IMR-90 (cell line): Measurements from ENCODE around the gene CTTN. TPM values are rescaled to one million over a fixed set of nuclear protein-coding genes. Genes with fewer than 3 reads are reported as not detected.

Source experiments
- ATAC-seq: fragments of 200-7000 bp; cut with Tn5 transposase; 2 replicates; pipeline ENCODE4 v1.9.1; 2020; ENCODE audit warnings: low read depth, mild to moderate bottlenecking, moderate library complexity
- BruUV-seq: library from RNA; stranded (reverse); fragments of 400-500 nt; replicated peaks from 2 replicates; lab custom pipeline; 2021; lab: Mats Ljungman, UMichigan
- CTCF ChIA-PET: fragments of 300-600 bp; formaldehyde crosslinking; extraction: SDS; loops from one replicate; lab custom pipeline; 2021; ENCODE audit warnings: antibody characterized with exemption; lab: Yijun Ruan, JAX
- POLR2A ChIA-PET: fragments of 300-600 bp; sonication (Branson Sonifier 250); formaldehyde crosslinking; loops from one replicate; lab custom pipeline; 2022; ENCODE audit warnings: antibody characterized with exemption; ENCODE audit not compliant: unreplicated experiment; lab: Charles Lee
- DNase-seq: peaks from one replicate; pipeline ENCODE4 v3.0.0; 2013
- H2AFZ ChIP-seq: replicated peaks from 2 replicates; pipeline ENCODE3; 2013; ENCODE audit warnings: low read length, mild to moderate bottlenecking; ENCODE audit not compliant: poor library complexity
- H2AK5ac ChIP-seq: 2 replicates; pipeline ENCODE4 v1.6.1; 2013; ENCODE audit warnings: low read depth, low read length, inconsistent platforms
- H2AK9ac ChIP-seq: replicated peaks from 2 replicates; pipeline ENCODE3; 2013; ENCODE audit warnings: mild to moderate bottlenecking, low read depth, low read length, moderate library complexity; ENCODE audit not compliant: poor library complexity
- H2BK120ac ChIP-seq: 2 replicates; pipeline ENCODE4 v1.6.1; 2013; ENCODE audit warnings: low read depth, low read length, inconsistent platforms
- H2BK15ac ChIP-seq: 3 replicates; pipeline ENCODE4 v1.6.1; 2013; ENCODE audit warnings: low read depth, low read length, inconsistent platforms
- H2BK20ac ChIP-seq: 2 replicates; pipeline ENCODE4 v1.6.1; 2013; ENCODE audit warnings: low read depth, mild to moderate bottlenecking, inconsistent platforms, low read length, moderate library complexity
- H2BK5ac ChIP-seq: 2 replicates; pipeline ENCODE4 v1.6.1; 2013; ENCODE audit warnings: mild to moderate bottlenecking, low read depth, low read length, inconsistent platforms; ENCODE audit not compliant: poor library complexity, severe bottlenecking
- H3K14ac ChIP-seq: replicated peaks from 2 replicates; pipeline ENCODE4 v1.6.1; 2013; ENCODE audit warnings: low read depth, low read length, inconsistent platforms
- H3K18ac ChIP-seq: 2 replicates; pipeline ENCODE4 v1.6.1; 2013; ENCODE audit warnings: low read depth, low read length, control low read depth
- H3K23ac ChIP-seq: 2 replicates; pipeline ENCODE4 v1.6.1; 2013; ENCODE audit warnings: low read depth, low read length, inconsistent platforms
- H3K27ac ChIP-seq: 2 replicates; pipeline ENCODE4 v1.5.1; 2013; ENCODE audit warnings: mild to moderate bottlenecking, control low read depth, low read length; ENCODE audit not compliant: insufficient read depth
- H3K27me3 ChIP-seq: 2 replicates; pipeline ENCODE4 v1.6.1; 2013; ENCODE audit warnings: low read length; ENCODE audit not compliant: control insufficient read depth, insufficient read depth
- H3K36me3 ChIP-seq: 2 replicates; pipeline ENCODE4 v1.6.1; 2013; ENCODE audit warnings: low read length, mixed read lengths; ENCODE audit not compliant: control insufficient read depth, insufficient read depth
- H3K4ac ChIP-seq: 2 replicates; pipeline ENCODE4 v1.6.1; 2013; ENCODE audit warnings: low read depth, low read length, inconsistent platforms
- H3K4me1 ChIP-seq: 2 replicates; pipeline ENCODE4 v1.6.1; 2013; ENCODE audit warnings: low read length, mixed read lengths; ENCODE audit not compliant: control insufficient read depth, insufficient read depth
- H3K4me2 ChIP-seq: 2 replicates; pipeline ENCODE4 v1.6.1; 2013; ENCODE audit warnings: low read depth, mild to moderate bottlenecking, control low read depth, low read length, moderate library complexity
- H3K4me3 ChIP-seq: 2 replicates; pipeline ENCODE4 v1.5.1; 2013; ENCODE audit warnings: low read depth, mild to moderate bottlenecking, control low read depth, low read length, moderate library complexity; ENCODE audit not compliant: insufficient read depth
- H3K56ac ChIP-seq: 2 replicates; pipeline ENCODE4 v1.6.1; 2013; ENCODE audit warnings: low read length, inconsistent platforms; ENCODE audit not compliant: insufficient read depth; ENCODE audit errors: extremely low read depth
- H3K79me1 ChIP-seq, 2 experiments: 2 replicates each; pipeline ENCODE4 v1.6.1; 2013; ENCODE audit warnings: low read length in 2 of 2, inconsistent platforms in 1 of 2, low read depth in 1 of 2
- H3K9ac ChIP-seq: 2 replicates; pipeline ENCODE4 v1.6.1; 2013; ENCODE audit warnings: low read depth, low read length, control low read depth
- H3K9me1 ChIP-seq: 2 replicates; pipeline ENCODE4 v1.6.1; 2013; ENCODE audit warnings: low read length, inconsistent platforms; ENCODE audit not compliant: insufficient read depth
- H3K9me3 ChIP-seq: 2 replicates; pipeline ENCODE4 v1.6.1; 2013; ENCODE audit warnings: low read length; ENCODE audit not compliant: control insufficient read depth, insufficient read depth
- H4K20me1 ChIP-seq: 2 replicates; pipeline ENCODE4 v1.6.1; 2013; ENCODE audit warnings: low read length, inconsistent platforms; ENCODE audit not compliant: insufficient read depth
- H4K5ac ChIP-seq: 2 replicates; pipeline ENCODE4 v1.6.1; 2013; ENCODE audit warnings: mild to moderate bottlenecking, low read depth, low read length, control low read depth
- H4K8ac ChIP-seq, 2 experiments: 2 replicates each; pipeline ENCODE4 v1.6.1; 2013; ENCODE audit warnings: low read depth in 2 of 2, low read length in 2 of 2, control low read depth in 1 of 2, inconsistent platforms in 1 of 2
- H4K91ac ChIP-seq: 2 replicates; pipeline ENCODE4 v1.6.1; 2013; ENCODE audit warnings: low read depth, low read length, inconsistent platforms; ENCODE audit not compliant: insufficient read depth
- BHLHE40 ChIP-seq: fragments of 150-350 bp; IDR thresholded peaks from 2 replicates; pipeline ENCODE4 v1.6.1; 2016; ENCODE audit warnings: mild to moderate bottlenecking, low read depth, low read length
- CEBPB ChIP-seq: IDR thresholded peaks from 2 replicates; pipeline ENCODE4 v1.6.1; 2012; ENCODE audit warnings: low read depth, low read length, improper control_type of control experiment
- CHD1 ChIP-seq: IDR thresholded peaks from 2 replicates; pipeline ENCODE4 v1.6.1; 2012; ENCODE audit warnings: low read depth, low read length, improper control_type of control experiment
- CTCF ChIP-seq: conservative IDR thresholded peaks from 2 replicates; pipeline ENCODE4 v1.5.1; 2012; ENCODE audit warnings: mild to moderate bottlenecking, low read depth, low read length, improper control_type of control experiment
- ELK1 ChIP-seq: fragments of 150-350 bp; IDR thresholded peaks from 2 replicates; pipeline ENCODE4 v1.6.1; 2016; ENCODE audit warnings: low read depth, mild to moderate bottlenecking, low read length, moderate library complexity, borderline replicate concordance
- MAFK ChIP-seq: IDR thresholded peaks from 2 replicates; pipeline ENCODE4 v1.6.1; 2012; ENCODE audit warnings: low read depth, low read length, improper control_type of control experiment
- MAZ ChIP-seq: IDR thresholded peaks from 2 replicates; pipeline ENCODE4 v1.6.1; 2012; ENCODE audit warnings: low read depth, mild to moderate bottlenecking, low read length, improper control_type of control experiment, moderate library complexity, borderline replicate concordance
- MXI1 ChIP-seq: IDR thresholded peaks from 2 replicates; pipeline ENCODE4 v1.6.1; 2012; ENCODE audit warnings: low read depth, mild to moderate bottlenecking, low read length, moderate library complexity, borderline replicate concordance
- NFE2L2 ChIP-seq: fragments of 150-350 bp; IDR thresholded peaks from 2 replicates; pipeline ENCODE4 v1.6.1; 2016; ENCODE audit warnings: low read depth, mild to moderate bottlenecking, low read length
- POLR2A ChIP-seq: IDR thresholded peaks from 2 replicates; pipeline ENCODE4 v1.6.1; 2012; ENCODE audit warnings: mild to moderate bottlenecking, low read depth, low read length
- RAD21 ChIP-seq: IDR thresholded peaks from 2 replicates; pipeline ENCODE4 v1.6.1; 2012; ENCODE audit warnings: low read length, improper control_type of control experiment
- RCOR1 ChIP-seq: IDR thresholded peaks from 2 replicates; pipeline ENCODE4 v1.6.1; 2012; ENCODE audit warnings: mild to moderate bottlenecking, low read length, improper control_type of control experiment; ENCODE audit not compliant: insufficient replicate concordance
- RFX5 ChIP-seq: IDR thresholded peaks from 2 replicates; pipeline ENCODE4 v1.8.0; 2012; ENCODE audit warnings: low read depth, mild to moderate bottlenecking, low read length, moderate library complexity
- SMC3 ChIP-seq: fragments of 150-350 bp; IDR thresholded peaks from 2 replicates; pipeline ENCODE4 v1.6.1; 2016; ENCODE audit warnings: low read depth, mild to moderate bottlenecking, antibody characterized with exemption, low read length, moderate library complexity
- USF2 ChIP-seq: fragments of 150-350 bp; IDR thresholded peaks from 2 replicates; pipeline ENCODE4 v1.6.1; 2017; ENCODE audit warnings: mild to moderate bottlenecking, antibody characterized with exemption, low read length, low read depth
- WGBS, 2 experiments: methylation state at CpG; one replicate each; pipeline versions ENCODE4 v1.1.5 to v1.1.7; 2013; ENCODE audit warnings: missing lambda C conversion rate in 2 of 2; ENCODE audit not compliant: insufficient read length in 1 of 2; ENCODE audit errors: extremely low coverage in 2 of 2; 5-methylcytosine and 5-hydroxymethylcytosine counted together
- dilution Hi-C: fragments of 300-500 bp; cut with HindIII; formaldehyde crosslinking; loops from one replicate; pipeline ENCODE4 v1.14.3; 2018; ENCODE audit warnings: low sequenced_read_pairs; ENCODE audit not compliant: unreplicated experiment
- in situ Hi-C: fragments of 300-500 bp; cut with MboI; formaldehyde crosslinking; loops from 3 replicates; pipeline ENCODE4 v1.14.3; 2019; ENCODE audit warnings: low sequenced_read_pairs, inconsistent platforms, mixed read lengths
- intact Hi-C: fragments of 100-400 bp; cut with micrococcal nuclease; formaldehyde crosslinking; loops from 2 replicates; pipeline ENCODE4 v1.10.0; 2022
- polyA plus RNA-seq, 3 experiments: library from polyadenylated mRNA; depleted of rRNA; stranded (reverse); fragments of >200 nt; gene quantifications; 2 replicates each; pipeline ENCODE4 v1.2.3, GENCODE V29; 2012; ENCODE audit warnings: low replicate concordance in 1 of 3
- total RNA-seq: library from RNA; depleted of rRNA; stranded (reverse); fragments of >200 nt; gene quantifications from 2 replicates; pipeline ENCODE4 v1.2.3, GENCODE V29; 2012

CTTN gene
- total and polyA plus RNA-seq, 2 of the 4 experiments (the other 2 are of a cell fraction), result 287 to 296 TPM

GRCh38 chr11:70364745-70365543 lies 33.4 kb upstream of the CTTN start:
- H3K36me3 ChIP-seq, result peaks cover 29% of the 10 kb centered on the region
- in situ Hi-C loops, result no loop called here
- TF ChIP-seq RCOR1, result no peak
- no peak for TF ChIP-seq SMC3
- TF ChIP-seq MXI1, result no peak
- TF ChIP-seq ELK1, result no peak
- TF ChIP-seq POLR2A, result no peak
- no peak for TF ChIP-seq RFX5
- TF ChIP-seq MAZ, result no peak
- TF ChIP-seq CTCF, result no peak
- no peak for TF ChIP-seq CHD1
- TF ChIP-seq BHLHE40, result no peak
- no peak for TF ChIP-seq CEBPB
- no peak for TF ChIP-seq USF2
- TF ChIP-seq NFE2L2, result no peak
- no peak for TF ChIP-seq MAFK
- TF ChIP-seq RAD21, result no peak

More at GRCh38 chr11:70364745-70365543, 33.4 kb upstream of the CTTN start:
- Histone ChIP-seq H3K27me3 (no peaks in the 10 kb centered on the region), H2BK5ac (no peak overlapping the region), H3K56ac (no peak overlapping the region), H4K5ac (no peak overlapping the region), H3K18ac (no peak overlapping the region), H3K9me3 (no peaks in the 10 kb centered on the region), H3K4me2 (no peak overlapping the region), H2BK20ac (no peak overlapping the region), H3K27ac (no peak overlapping the region), H3K14ac (no peak overlapping the region), H3K4ac (no peak overlapping the region), H2BK15ac (no peak overlapping the region), H2AK9ac (no peak overlapping the region), H2AK5ac (no peak overlapping the region), H3K79me1 (peaks cover 5 to 17% of the 10 kb centered on the region in 2 experiments; a peak in 3 of 4 replicates), H3K9me1 (peaks cover 12% of the 10 kb centered on the region; the same call in 1 of the 2 replicates), H2AFZ (no peak overlapping the region), H3K4me3 (no peak overlapping the region), H3K23ac (no peak overlapping the region), H4K91ac (no peak overlapping the region), H4K8ac (no peak overlapping the region), H4K20me1 (peaks cover 17% of the 10 kb centered on the region), H3K9ac (no peak overlapping the region), H2BK120ac (no peak overlapping the region), H3K4me1 (peaks cover 7% of the 10 kb centered on the region)
- dilution Hi-C loops, result no loop called here
- ChIA-PET POLR2A (no interaction called here), CTCF (no interaction called here)
- 91% methylated on average over 5 of the region's 25 CpGs; no CpG with 5 or more reads in 1 of the 2 experiments for WGBS, 2 experiments
- intact Hi-C loops, result no loop called here
- BruUV-seq, result no TSS peak
- DNase-seq (no peak), ATAC-seq (no peak)
